OCI-LY3 (cell line): ENCODE measurements around the gene RPL13A.

Source experiments
- H2AFZ ChIP-seq: fragments of 200-600, 300-600 bp; shearing (Covaris generic); 2 replicates; pipeline ENCODE4 v1.6.0; 2014; ENCODE audit warnings: antibody characterized with exemption, low read depth, low read length
- H3K27ac ChIP-seq: fragments of 200-600, 300-600 bp; sonication (generic); 2 replicates; pipeline ENCODE4 v1.5.1; 2014; ENCODE audit warnings: mild to moderate bottlenecking, low read length, moderate library complexity, mixed read lengths
- H3K27me3 ChIP-seq: fragments of 200-600, 300-600 bp; sonication (generic); 2 replicates; pipeline ENCODE4 v1.6.1; 2014; ENCODE audit warnings: low read depth, low read length, mixed read lengths
- H3K36me3 ChIP-seq: fragments of 200-600, 300-600 bp; sonication (generic); replicated peaks from 2 replicates; pipeline ENCODE3; 2014; ENCODE audit warnings: low read depth, low read length, mixed read lengths
- H3K4me1 ChIP-seq: fragments of 300-600, 200-600 bp; sonication (generic); 2 replicates; pipeline ENCODE4 v1.6.1; 2014; ENCODE audit warnings: low read length, mixed read lengths
- H3K4me2 ChIP-seq: fragments of 200-600, 300-600 bp; sonication (generic); 2 replicates; pipeline ENCODE4 v1.6.1; 2014; ENCODE audit warnings: low read length, mixed read lengths
- H3K4me3 ChIP-seq: fragments of 300-600, 200-600 bp; sonication (generic); 2 replicates; pipeline ENCODE4 v1.5.1; 2014; ENCODE audit warnings: antibody characterized with exemption, mild to moderate bottlenecking, low read length, moderate library complexity
- H3K79me2 ChIP-seq: fragments of 300-600, 200-600 bp; shearing (Covaris generic); 2 replicates; pipeline ENCODE4 v1.6.1; 2014; ENCODE audit warnings: mild to moderate bottlenecking, low read length, mixed read lengths
- H3K9ac ChIP-seq: fragments of 300-600, 200-600 bp; shearing (Covaris generic); 2 replicates; pipeline ENCODE4 v1.6.0; 2014; ENCODE audit warnings: mild to moderate bottlenecking, low read length, moderate library complexity
- H3K9me3 ChIP-seq: fragments of 200-600, 300-600 bp; shearing (Covaris generic); 2 replicates; pipeline ENCODE4 v1.6.1; 2014; ENCODE audit warnings: low read length, mixed read lengths; ENCODE audit not compliant: insufficient read depth
- H4K20me1 ChIP-seq: fragments of 200-600, 300-600 bp; sonication (generic); 2 replicates; pipeline ENCODE4 v1.6.1; 2016; ENCODE audit warnings: low read length, mixed read lengths; ENCODE audit not compliant: insufficient read depth
- CTCF ChIP-seq: fragments of 200-600, 300-600 bp; sonication (generic); IDR thresholded peaks from 2 replicates; pipeline ENCODE4 v1.5.1; 2014; ENCODE audit warnings: antibody characterized with exemption, low read length, low read depth
- EZH2phosphoT487 ChIP-seq: fragments of 200-600 bp; shearing (Covaris generic); IDR thresholded peaks from 2 replicates; pipeline ENCODE4 v1.6.1; 2018; ENCODE audit warnings: antibody characterized with exemption, mixed run types, low read depth

RPL13A gene

DNA sequence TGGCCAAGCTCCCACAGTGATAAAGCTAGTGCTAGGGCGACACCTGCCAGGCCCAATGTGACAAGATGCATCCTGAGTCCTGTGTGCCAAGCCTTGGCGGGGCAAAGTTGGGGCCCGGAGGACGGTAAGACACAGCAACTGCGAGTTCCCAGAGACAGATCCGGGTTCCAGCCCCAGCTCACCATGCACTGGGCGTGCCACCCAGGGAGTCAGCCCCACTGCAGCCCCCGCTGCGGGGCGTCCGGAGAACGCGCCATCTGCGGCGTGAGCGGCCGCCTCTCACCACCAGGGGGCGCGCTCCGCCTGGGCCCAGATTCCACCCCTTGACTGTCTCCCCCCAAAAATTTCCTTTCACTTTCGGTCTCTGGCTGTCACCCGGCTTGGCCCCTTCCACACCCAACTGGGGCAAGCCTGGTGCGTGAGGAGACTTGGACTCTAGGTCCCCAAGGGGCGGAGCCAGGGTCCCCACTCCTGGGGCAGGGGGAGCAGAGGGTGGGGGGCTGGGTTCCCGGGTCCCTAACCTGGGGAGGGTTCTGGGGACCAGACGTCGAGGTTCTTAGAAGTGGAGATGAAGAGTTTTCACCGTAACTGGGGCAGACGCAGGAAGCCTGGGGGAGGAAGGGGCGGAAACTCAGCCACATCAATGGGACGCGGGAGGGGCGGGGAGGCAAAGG, 13.4 kb upstream of the RPL13A start, which contains the start of gene FLT3LG:
Gene FLT3LG, plus strand, starts transcription at position 348 of the 674 bp plus-strand sequence. CDS start 425 bp downstream, outside the sequence.
- Histone ChIP-seq H3K27me3 (no peaks in the 10 kb centered on the region), H3K4me3 (peak within 1 kb of the TSS; percentile 86), H3K79me2 (no peaks in the 10 kb centered on the region), H2AFZ (peak within 1 kb of the TSS; percentile 97), H4K20me1 (no peaks in the 10 kb centered on the region), H3K4me1 (peaks cover 18% of the 10 kb centered on the region), H3K9ac (peak within 1 kb of the TSS; percentile 88), H3K36me3 (peaks cover 2% of the 10 kb centered on the region), H3K4me2 (peak within 1 kb of the TSS; percentile 85), H3K9me3 (no peaks in the 10 kb centered on the region), H3K27ac (peak within 1 kb of the TSS; percentile 26; the same call in 1 of the 2 replicates)
- peak; percentile 99 for TF ChIP-seq CTCF
- no peak for TF ChIP-seq EZH2phosphoT487

DNA sequence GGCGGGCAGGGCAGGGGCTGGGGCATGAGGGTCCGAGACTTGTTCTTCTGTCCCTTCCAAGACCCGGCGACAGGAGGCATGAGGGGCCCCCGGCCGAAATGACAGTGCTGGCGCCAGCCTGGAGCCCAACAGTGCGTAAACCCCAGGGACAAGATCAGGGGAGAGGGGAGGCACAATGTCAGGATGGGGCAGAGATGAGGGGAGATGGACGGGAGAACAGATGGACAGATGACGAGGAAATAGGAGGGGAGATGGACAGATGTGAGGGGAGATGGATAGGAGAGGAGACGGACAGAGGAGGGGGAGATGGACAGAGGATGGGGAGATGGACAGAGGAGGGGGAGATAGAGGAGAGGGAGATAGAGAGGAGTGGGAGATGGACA, 12.9 kb upstream of the RPL13A start:
- H2AFZ ChIP-seq: 0 out of 2 replicates have a peak overlapping the region, but pooled peaks have one; percentile 23
- H3K36me3 ChIP-seq: peaks cover 2% of the 10 kb centered on the region
- H3K4me2 ChIP-seq: peak overlapping the region; percentile 85
- no peaks in the 10 kb centered on the region for H4K20me1 ChIP-seq
- no peak overlapping the region for H3K27ac ChIP-seq
- H3K4me1 ChIP-seq: peaks cover 18% of the 10 kb centered on the region
- peak overlapping the region; percentile 88 for H3K9ac ChIP-seq
- peak overlapping the region; percentile 86 for H3K4me3 ChIP-seq
- no peaks in the 10 kb centered on the region for H3K27me3 ChIP-seq
- no peaks in the 10 kb centered on the region for H3K9me3 ChIP-seq
- H3K79me2 ChIP-seq: no peaks in the 10 kb centered on the region
- no peak for TF ChIP-seq CTCF
- TF ChIP-seq EZH2phosphoT487: no peak

DNA sequence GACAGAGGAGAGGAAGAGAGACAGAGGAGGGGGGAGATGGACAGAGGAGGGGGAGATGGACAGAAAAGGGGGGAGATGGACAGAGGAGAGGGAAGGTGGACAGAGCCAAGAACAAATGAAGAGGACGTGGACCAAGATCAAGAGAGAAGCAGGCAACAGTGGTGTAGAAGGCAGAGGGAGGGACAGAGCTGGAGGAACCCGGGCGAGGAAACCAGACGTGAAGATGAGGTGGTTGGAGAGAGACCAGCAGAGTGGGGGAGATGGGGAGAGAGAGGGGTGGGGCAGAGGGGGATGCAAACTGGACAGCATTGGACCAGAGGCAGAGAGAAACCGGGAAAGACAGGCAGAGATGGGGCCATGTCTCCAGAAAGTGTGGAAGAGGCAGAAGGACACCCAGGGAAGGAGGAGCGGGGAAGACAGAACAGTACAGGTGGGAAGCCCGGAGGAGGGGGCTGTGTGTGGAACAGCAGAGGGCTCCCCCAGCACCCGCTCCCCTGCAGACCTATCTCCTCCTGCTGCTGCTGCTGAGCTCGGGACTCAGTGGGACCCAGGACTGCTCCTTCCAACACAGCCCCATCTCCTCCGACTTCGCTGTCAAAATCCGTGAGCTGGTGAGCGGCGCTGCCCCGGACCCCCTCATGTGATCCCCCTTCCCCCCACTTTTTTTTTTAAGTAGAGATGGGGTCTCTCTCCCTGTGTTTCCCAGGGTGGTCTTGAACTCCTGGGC, 12.1 kb upstream of the RPL13A start:
- peaks cover 2% of the 10 kb centered on the region for H3K36me3 ChIP-seq

More for the DNA sequence above, 12.1 kb upstream of the RPL13A start:
- Histone ChIP-seq H2AFZ (no peak overlapping the region), H3K4me2 (peak overlapping the region; percentile 85; the same call in 1 of the 2 replicates), H3K9ac (no peak overlapping the region), H3K4me3 (peak overlapping the region; percentile 86; the same call in 1 of the 2 replicates), H3K27me3 (no peaks in the 10 kb centered on the region), H3K79me2 (no peaks in the 10 kb centered on the region), H3K27ac (no peak overlapping the region), H3K9me3 (no peaks in the 10 kb centered on the region), H3K4me1 (peaks cover 13% of the 10 kb centered on the region; the same call in 1 of the 2 replicates), H4K20me1 (no peaks in the 10 kb centered on the region)
- no peak for TF ChIP-seq CTCF
- TF ChIP-seq EZH2phosphoT487: no peak
